ENCODE data around the gene CCL28.

DNA sequence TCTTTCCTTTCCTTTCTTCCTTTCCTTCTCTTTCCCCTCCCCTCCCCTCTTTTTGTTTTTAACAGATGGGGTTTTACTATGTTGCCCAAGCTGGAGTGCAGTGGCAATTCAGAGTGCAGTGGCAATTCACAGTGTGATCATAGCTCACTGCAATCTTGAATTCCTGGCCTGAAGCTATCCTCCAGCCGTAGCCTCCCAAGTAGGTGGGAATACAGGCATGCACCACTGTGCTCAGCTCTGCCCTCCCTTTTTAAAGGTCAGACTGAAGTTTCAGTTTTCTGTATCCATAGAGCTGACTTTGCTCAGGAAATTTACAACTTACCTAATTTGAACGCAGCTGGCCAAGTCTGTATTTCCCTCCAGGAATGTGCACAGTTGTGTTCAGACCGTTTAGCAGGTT lies 696 bp downstream of the CCL28 start:
- TF ChIP-seq, protein P1, sequence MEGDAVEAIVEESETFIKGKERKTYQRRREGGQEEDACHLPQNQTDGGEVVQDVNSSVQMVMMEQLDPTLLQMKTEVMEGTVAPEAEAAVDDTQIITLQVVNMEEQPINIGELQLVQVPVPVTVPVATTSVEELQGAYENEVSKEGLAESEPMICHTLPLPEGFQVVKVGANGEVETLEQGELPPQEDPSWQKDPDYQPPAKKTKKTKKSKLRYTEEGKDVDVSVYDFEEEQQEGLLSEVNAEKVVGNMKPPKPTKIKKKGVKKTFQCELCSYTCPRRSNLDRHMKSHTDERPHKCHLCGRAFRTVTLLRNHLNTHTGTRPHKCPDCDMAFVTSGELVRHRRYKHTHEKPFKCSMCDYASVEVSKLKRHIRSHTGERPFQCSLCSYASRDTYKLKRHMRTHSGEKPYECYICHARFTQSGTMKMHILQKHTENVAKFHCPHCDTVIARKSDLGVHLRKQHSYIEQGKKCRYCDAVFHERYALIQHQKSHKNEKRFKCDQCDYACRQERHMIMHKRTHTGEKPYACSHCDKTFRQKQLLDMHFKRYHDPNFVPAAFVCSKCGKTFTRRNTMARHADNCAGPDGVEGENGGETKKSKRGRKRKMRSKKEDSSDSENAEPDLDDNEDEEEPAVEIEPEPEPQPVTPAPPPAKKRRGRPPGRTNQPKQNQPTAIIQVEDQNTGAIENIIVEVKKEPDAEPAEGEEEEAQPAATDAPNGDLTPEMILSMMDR (conservative IDR thresholded peaks at IDR 0.05; ENCODE audit: low read depth, low read length) = no peak
- no peak for TF ChIP-seq EZH2 (IDR thresholded peaks at IDR 0.05; ENCODE audit: low read length, unreplicated experiment)

Data from PC-3 (cell line).